H1 (cell line): ENCODE results near the gene LIF. TPM values are rescaled to one million over a fixed set of nuclear protein-coding genes. Genes with fewer than 3 reads are reported as not detected.

ENCODE experiments used
- BACH1 ChIP-seq: IDR thresholded peaks from 2 replicates; pipeline ENCODE4 v1.6.1; 2012; ENCODE audit warnings: low read length, improper control_type of control experiment
- CBX5 ChIP-seq: fragments of 300-800, 300-1000 bp; sonication (generic); IDR thresholded peaks from 2 replicates; pipeline ENCODE4 v1.7.1; 2016; ENCODE audit warnings: antibody characterized with exemption, low read length, low read depth
- CTBP2 ChIP-seq: IDR thresholded peaks from 2 replicates; pipeline ENCODE4 v1.7.0; 2011; ENCODE audit warnings: borderline replicate concordance, mild to moderate bottlenecking, moderate library complexity, mixed read lengths, low read length; ENCODE audit not compliant: insufficient read depth, insufficient read length
- CTCF ChIP-seq, 3 experiments: IDR thresholded peaks; 1 replicate in 2 of 3; 2 replicates in 1 of 3; pipeline versions ENCODE4 v1.5.1 to v1.6.1; 2011; ENCODE audit warnings: low read length in 3 of 3, mild to moderate bottlenecking in 3 of 3, inconsistent platforms in 2 of 3, low read depth in 1 of 3, moderate library complexity in 1 of 3; ENCODE audit not compliant: insufficient read depth in 1 of 3; ENCODE audit errors: control extremely low read depth in 1 of 3
- KDM1A ChIP-seq: fragments of 200-600, 300-600 bp; sonication (generic); IDR thresholded peaks from 2 replicates; pipeline ENCODE4 v1.7.1; 2016; ENCODE audit warnings: mild to moderate bottlenecking, low read length, borderline replicate concordance
- MAFK ChIP-seq: IDR thresholded peaks from 2 replicates; pipeline ENCODE4 v1.6.1; 2012; ENCODE audit warnings: low read depth, mild to moderate bottlenecking, improper control_type of control experiment, low read length
- SIRT6 ChIP-seq: IDR thresholded peaks from one replicate; pipeline ENCODE4 v1.7.1; 2012; ENCODE audit warnings: low read length, inconsistent platforms
- YY1 ChIP-seq: IDR thresholded peaks from 2 replicates; pipeline ENCODE4 v1.6.1; 2011; ENCODE audit warnings: low read depth, mild to moderate bottlenecking, low read length
- polyA plus RNA-seq, 7 experiments: library from polyadenylated mRNA; depleted of rRNA in 3 of 7; stranded (reverse) in 5 of 7; unstranded in 2 of 7; fragments of >200 nt in 5 of 7; fragments of 200-250 nt in 2 of 7; gene quantifications; 1 replicate in 5 of 7; 2 replicates in 1 of 7; 4 replicates in 1 of 7; pipeline versions ENCODE4 v1.2.1 to v1.2.3, GENCODE V29; 2011 to 2013; ENCODE audit warnings: missing spikeins in 2 of 7, mixed read lengths in 2 of 7
- total RNA-seq: library from RNA; stranded (reverse); fragmentation: NEBNext Ultra II Directional; extraction: Animal tissue kit (Norgen Biotek cat#: 25700); gene quantifications from 2 replicates; pipeline ENCODE4 v1.2.1, GENCODE V29; 2021

Gene LIF
- total and polyA plus RNA-seq, 2 of the 8 experiments (the other 6 are each of a cell fraction or from before 2014, with no cell fraction given) = 3.3 to 3.5 TPM

GRCh38 chr22:30293026-30293425, 46.5 kb upstream of the LIF start (continued):
- TF ChIP-seq CBX5 (no peak), MAFK (no peak), YY1 (no peak), CTBP2 (no peak), KDM1A (no peak), CTCF (IDR thresholded peaks at IDR 0.05; ENCODE audit: control extremely low read depth in 1 of 3, insufficient read depth in 1 of 3, low read depth in 1 of 3, low read length in 3 of 3) (no peak), BACH1 (no peak), SIRT6 (no peak)
